Loucy (cell line): ENCODE results near the gene DGCR8.
A peak's percentile ranks its signal among the peaks of the same experiment; 100 is the strongest.

ENCODE experiments used
- EZH2phosphoT487 ChIP-seq: fragments of 200-600 bp; IDR thresholded peaks from 2 replicates; pipeline ENCODE4 v1.6.1; 2018; ENCODE audit warnings: antibody characterized with exemption, mild to moderate bottlenecking, moderate library complexity, borderline replicate concordance
- TF ChIP-seq, protein P1 (sequence below): fragments of 200-600 bp; sonication (generic); conservative IDR thresholded peaks from 2 replicates; pipeline ENCODE4 v1.5.1; 2014; ENCODE audit warnings: mild to moderate bottlenecking, antibody characterized with exemption, low read length

DNA sequence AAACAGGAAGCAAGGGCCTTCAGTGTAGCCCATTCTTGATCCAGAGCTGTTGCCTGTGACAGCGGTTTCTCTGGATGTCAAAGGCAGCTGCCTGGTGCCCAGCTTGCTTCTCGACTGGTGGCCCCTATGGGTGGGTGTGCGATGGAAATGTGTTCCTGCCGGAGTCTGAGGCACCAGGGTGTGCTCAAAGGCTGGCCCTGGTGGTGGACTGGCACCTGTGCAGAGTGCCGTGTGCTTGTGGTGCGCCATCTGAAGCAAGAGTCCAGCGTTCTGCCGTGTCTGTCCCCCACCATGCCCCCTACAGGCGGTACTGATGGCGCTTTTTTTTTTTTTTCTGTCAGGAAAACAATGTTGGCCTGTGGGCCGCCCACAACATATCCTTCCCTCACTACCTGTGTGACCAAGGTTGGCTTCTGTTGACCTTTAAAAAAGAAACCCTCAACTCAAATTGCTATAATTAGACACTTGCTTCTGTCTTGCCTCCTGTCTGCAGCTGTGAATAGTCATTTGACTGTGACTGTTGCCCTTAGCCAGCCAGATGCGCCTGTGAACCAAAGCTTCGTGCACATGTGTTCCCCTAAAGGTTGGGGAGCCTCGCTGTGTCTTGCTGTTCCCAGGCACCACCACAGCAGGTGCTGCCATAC, 31.1 kb downstream of the DGCR8 start:
- TF ChIP-seq, protein P1, sequence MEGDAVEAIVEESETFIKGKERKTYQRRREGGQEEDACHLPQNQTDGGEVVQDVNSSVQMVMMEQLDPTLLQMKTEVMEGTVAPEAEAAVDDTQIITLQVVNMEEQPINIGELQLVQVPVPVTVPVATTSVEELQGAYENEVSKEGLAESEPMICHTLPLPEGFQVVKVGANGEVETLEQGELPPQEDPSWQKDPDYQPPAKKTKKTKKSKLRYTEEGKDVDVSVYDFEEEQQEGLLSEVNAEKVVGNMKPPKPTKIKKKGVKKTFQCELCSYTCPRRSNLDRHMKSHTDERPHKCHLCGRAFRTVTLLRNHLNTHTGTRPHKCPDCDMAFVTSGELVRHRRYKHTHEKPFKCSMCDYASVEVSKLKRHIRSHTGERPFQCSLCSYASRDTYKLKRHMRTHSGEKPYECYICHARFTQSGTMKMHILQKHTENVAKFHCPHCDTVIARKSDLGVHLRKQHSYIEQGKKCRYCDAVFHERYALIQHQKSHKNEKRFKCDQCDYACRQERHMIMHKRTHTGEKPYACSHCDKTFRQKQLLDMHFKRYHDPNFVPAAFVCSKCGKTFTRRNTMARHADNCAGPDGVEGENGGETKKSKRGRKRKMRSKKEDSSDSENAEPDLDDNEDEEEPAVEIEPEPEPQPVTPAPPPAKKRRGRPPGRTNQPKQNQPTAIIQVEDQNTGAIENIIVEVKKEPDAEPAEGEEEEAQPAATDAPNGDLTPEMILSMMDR: peak; percentile 54
- TF ChIP-seq EZH2phosphoT487: no peak
